GM08714 (cell line): ENCODE measurements around the gene ZNF593.

ENCODE experiments used
- H3K4me3 ChIP-seq: fragments of 200-500 bp; sonication (Bioruptor generic); 2 replicates; pipeline ENCODE4 v1.5.1; 2014; ENCODE audit warnings: mild to moderate bottlenecking, low read length, inconsistent platforms
- ZNF274 ChIP-seq: IDR thresholded peaks from 2 replicates; pipeline ENCODE4 v1.6.1; 2012; ENCODE audit warnings: mild to moderate bottlenecking, low read depth, low read length

The ZNF593 gene

DNA sequence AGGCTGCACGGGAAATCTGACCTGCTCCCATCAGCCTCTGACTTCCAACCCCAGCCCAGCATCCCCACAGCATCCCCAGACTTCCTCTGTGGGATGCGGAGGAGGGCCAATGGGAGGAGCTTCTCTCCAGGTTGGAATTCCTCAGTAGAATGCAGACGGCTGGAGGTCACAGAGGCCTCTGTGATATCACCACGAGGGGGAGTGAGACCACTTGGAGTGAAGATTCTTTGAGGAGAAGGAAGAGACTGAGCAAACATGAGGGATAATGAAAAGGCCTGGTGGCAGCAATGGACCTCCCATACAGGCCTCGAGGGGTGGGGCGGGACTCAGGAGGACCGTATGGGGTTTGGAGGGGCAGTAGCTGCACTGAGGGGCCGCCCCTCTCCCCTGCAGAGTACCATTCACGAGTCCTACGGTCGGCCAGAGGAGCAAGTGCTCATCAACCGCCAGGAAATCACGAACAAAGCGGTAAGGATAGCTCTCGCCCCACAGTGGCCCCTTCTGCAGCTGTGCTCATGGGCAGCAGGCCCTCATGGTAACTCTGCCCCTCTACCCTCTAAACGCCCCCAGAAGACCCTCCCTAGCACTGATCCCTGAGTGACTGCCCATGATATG is 20.8 kb downstream of the ZNF593 start, which contains the start of gene CATSPER4:
Gene CATSPER4 (plus strand): TSS at position 230 of the 615 bp plus-strand sequence. CDS start 26 bp downstream, at position 256.
- no peak within 1 kb of the TSS for H3K4me3 ChIP-seq
- no peak for TF ChIP-seq ZNF274

DNA sequence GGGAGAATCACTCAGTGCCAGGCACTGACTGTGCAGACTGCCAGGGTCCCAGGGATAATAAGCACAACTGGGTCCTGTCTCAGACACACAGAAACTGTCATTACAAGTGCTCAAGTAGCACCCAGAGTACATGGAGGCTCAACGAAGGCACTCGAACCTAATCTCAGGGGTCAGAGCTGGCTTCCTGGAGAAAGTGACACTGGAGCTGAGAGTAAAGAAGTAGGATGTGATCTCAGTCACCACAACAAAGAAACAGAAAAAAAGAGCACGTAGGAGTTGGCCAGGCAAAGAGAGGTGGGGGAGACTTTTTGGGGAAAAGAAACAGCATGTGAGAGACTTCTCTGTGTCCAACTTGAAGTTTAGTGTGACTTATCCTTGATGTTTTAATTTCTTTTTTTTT is 22.0 kb downstream of the ZNF593 start:
- TF ChIP-seq ZNF274: no peak
- H3K4me3 ChIP-seq: no peak overlapping the region

- no peak overlapping the region for H3K4me3 ChIP-seq
Measured at GRCh38 chr1:26195805-26196204, 26.1 kb downstream of the ZNF593 start.

DNA sequence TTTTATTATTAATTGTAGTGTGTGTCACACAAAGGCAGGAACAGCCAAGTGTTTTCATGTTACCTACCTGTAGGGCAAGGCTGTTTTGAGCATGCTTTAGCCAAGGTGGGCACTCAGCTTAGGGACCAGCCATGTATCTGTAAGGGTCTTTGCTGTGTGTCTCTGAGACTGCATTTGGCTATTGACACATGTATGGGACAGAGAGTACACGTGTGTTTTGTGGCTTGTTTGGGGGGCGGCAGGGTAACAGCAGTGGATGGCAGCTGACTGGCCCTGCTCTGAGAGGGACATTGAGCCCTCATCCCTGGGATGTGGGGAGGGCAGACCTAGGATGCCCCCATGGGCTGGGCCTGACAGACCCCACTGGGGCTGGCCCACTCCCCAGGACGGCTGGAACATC is 27.6 kb downstream of the ZNF593 start:
- H3K4me3 ChIP-seq: no peak overlapping the region
- TF ChIP-seq ZNF274: no peak

More at GRCh38 chr1:26195805-26196204, 26.1 kb downstream of the ZNF593 start:
- no peak for TF ChIP-seq ZNF274

GRCh38 chr1:26197813-26198212 is 28.1 kb downstream of the ZNF593 start:
- no peak for TF ChIP-seq ZNF274
- no peak overlapping the region for H3K4me3 ChIP-seq

DNA sequence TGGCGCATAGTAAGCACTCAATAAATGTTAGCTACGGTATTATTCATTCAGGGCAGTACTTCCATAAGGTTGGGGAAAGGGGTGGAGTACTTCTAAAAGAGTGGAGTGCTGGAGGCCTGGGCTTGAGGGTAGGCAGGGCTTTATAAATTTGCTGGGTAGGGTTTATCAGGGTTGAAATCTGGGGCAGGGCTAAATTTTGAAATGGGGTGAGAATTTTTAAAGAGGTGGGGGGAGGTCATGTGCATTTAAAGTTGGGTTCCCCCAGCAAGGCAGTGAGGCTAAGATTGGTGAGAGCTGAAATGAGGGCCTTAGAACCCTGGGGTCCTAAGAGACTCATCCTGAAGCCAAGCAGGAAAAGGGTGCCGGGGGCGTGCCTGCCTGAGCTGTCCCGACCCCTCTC is 30.7 kb downstream of the ZNF593 start:
- TF ChIP-seq ZNF274: no peak
- H3K4me3 ChIP-seq: no peak overlapping the region

GRCh38 chr1:26203642-26204318 is 34.1 kb downstream of the ZNF593 start:
- TF ChIP-seq ZNF274: no peak
- no peak overlapping the region for H3K4me3 ChIP-seq

DNA sequence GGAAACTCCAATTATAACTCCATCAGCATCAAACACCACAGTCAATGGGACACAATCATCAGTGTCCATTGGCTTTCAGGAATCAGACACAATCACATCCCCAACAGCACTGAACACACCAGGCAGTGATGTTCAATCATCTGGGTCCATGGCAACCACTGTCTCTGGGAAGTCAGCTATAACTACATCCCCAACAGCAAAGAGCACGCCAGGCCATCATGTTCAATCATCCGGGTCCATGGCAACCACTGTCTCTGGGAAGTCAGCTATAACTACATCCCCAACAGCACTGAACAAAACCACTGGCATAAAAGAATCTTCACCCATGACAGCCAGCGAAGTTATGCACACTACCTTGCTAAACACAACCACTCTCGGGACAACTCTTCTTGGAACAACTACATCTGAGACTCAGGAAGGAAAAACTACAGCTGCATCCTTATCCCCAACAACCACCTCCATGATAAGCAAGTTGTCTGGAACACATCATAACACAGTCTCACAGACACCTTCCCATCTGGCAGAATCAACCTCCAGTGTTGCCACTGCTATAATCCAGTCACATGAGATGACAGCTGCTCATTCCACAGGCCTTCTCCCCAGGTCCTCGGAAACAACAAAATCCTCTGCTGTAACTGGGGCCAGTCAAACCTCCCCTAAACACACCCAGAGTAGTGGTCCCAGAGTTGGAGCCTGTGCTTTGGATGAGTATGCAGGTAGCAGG is 40.6 kb downstream of the ZNF593 start:
- no peak for TF ChIP-seq ZNF274

GRCh38 chr1:26212726-26213125 is 43.0 kb downstream of the ZNF593 start:
- no peak overlapping the region for H3K4me3 ChIP-seq
- TF ChIP-seq ZNF274: no peak

More for the DNA sequence above, 40.6 kb downstream of the ZNF593 start:
- no peak overlapping the region for H3K4me3 ChIP-seq

- TF ChIP-seq ZNF274: no peak
- H3K4me3 ChIP-seq: no peak overlapping the region
Measured at GRCh38 chr1:26213335-26213905, 43.7 kb downstream of the ZNF593 start.

GRCh38 chr1:26215246-26215645 is 45.5 kb downstream of the ZNF593 start:
- TF ChIP-seq ZNF274: no peak
- no peak overlapping the region for H3K4me3 ChIP-seq

DNA sequence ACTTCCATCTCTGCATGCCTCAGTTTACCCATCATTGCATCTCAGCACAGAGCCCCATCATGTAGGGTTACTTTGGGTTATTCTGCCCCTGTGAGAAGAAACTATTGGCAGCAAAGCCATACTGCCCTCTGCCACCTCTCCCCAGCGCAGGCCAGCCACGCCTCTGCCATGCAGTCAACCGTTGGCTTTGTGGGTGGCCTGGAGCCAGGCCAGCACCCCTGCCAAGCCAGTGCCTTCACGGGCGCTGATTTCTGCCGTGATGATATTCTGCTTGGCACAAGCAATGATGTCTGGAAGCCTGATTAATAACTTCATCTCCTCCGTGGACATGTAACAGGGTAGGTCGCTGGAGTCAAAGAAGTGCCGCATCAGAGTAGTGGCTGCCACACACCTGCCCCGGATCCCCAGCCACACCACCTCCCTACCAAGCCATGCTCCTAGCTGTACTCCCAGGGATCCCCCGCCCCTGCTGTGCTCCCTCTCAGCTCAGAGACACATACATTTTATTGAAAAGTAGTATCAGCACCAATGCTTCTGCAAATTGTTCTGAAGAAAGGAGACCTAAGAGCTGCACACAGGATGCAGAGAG is 49.3 kb downstream of the ZNF593 start:
- no peak overlapping the region for H3K4me3 ChIP-seq
- TF ChIP-seq ZNF274: no peak
